MCF 10A (cell line): ENCODE results near the gene VAT1L. TPM values are rescaled to one million over a fixed set of nuclear protein-coding genes. Genes with fewer than 3 reads are reported as not detected.

Source experiments
- BruUV-seq: library from RNA; stranded (reverse); fragments of 400-500 nt; replicated peaks from 2 replicates; lab custom pipeline; 2021; lab: Mats Ljungman, UMichigan
- CTCF ChIA-PET: fragments of 300-600 bp; sonication (Branson Sonifier 250); formaldehyde crosslinking; extraction: SDS; loops from one replicate; lab custom pipeline; 2021; ENCODE audit warnings: antibody characterized with exemption, inconsistent platforms; lab: Yijun Ruan, JAX
- POLR2A ChIA-PET: fragments of 300-600, 350-650 bp; sonication (Branson Sonifier 250); formaldehyde crosslinking; extraction: SDS; loops from one replicate; lab custom pipeline; 2020; ENCODE audit warnings: antibody characterized with exemption, inconsistent platforms; lab: Yijun Ruan, JAX
- DNase-seq: peaks from one replicate; pipeline ENCODE4 v3.0.0-alpha.2; 2018; ENCODE audit not compliant: unreplicated experiment
- H3K27ac Mint-ChIP-seq: one replicate; pipeline ENCODE4 v1.8.0; 2022; ENCODE audit warnings: mild to moderate bottlenecking, low read depth, mixed read lengths; ENCODE audit not compliant: unreplicated experiment
- H3K27me3 Mint-ChIP-seq: one replicate; pipeline ENCODE4 v1.8.0; 2022; ENCODE audit warnings: mixed read lengths; ENCODE audit not compliant: insufficient read depth, unreplicated experiment
- H3K36me3 Mint-ChIP-seq: one replicate; pipeline ENCODE4 v1.8.0; 2022; ENCODE audit warnings: mild to moderate bottlenecking, moderate library complexity, mixed read lengths; ENCODE audit not compliant: insufficient read depth, unreplicated experiment
- H3K4me1 Mint-ChIP-seq: one replicate; pipeline ENCODE4 v1.8.0; 2022; ENCODE audit warnings: mixed read lengths; ENCODE audit not compliant: insufficient read depth, unreplicated experiment
- H3K4me3 Mint-ChIP-seq: one replicate; pipeline ENCODE4 v1.8.0; 2022; ENCODE audit warnings: mild to moderate bottlenecking, moderate library complexity, mixed read lengths; ENCODE audit not compliant: unreplicated experiment
- H3K9me3 Mint-ChIP-seq: one replicate; pipeline ENCODE4 v1.8.0; 2022; ENCODE audit warnings: mixed read lengths; ENCODE audit not compliant: unreplicated experiment
- CTCF ChIP-seq: fragments of 200-600 bp; IDR thresholded peaks from one replicate; pipeline ENCODE4 v1.8.0; 2022; ENCODE audit warnings: antibody characterized with exemption, mild to moderate bottlenecking; ENCODE audit not compliant: unreplicated experiment
- intact Hi-C: fragments of 100-400 bp; cut with micrococcal nuclease; formaldehyde crosslinking; loops from 2 replicates; pipeline ENCODE4 v1.14.1; 2022
- total RNA-seq: library from RNA; stranded (reverse); gene quantifications from 2 replicates; pipeline ENCODE4 v1.2.3, GENCODE V29; 2022

The VAT1L gene
- total RNA-seq, 1 experiment from 2014 or later: 1.1 TPM

- H3K4me1 Mint-ChIP-seq: peaks cover 8% of the 10 kb centered on the region
- no peak overlapping the region for H3K4me3 Mint-ChIP-seq
- no peak overlapping the region for H3K27ac Mint-ChIP-seq
- peaks cover 35% of the 10 kb centered on the region for H3K27me3 Mint-ChIP-seq
- BruUV-seq: no TSS peak
- no peaks in the 10 kb centered on the region for H3K9me3 Mint-ChIP-seq
- no peak for TF ChIP-seq CTCF
- CTCF ChIA-PET: no interaction called here
- POLR2A ChIA-PET: no interaction called here
- no peak for DNase-seq
- H3K36me3 Mint-ChIP-seq: no peaks in the 10 kb centered on the region
- intact Hi-C loops: no loop called here
Observed at GRCh38 chr16:77793417-77793816, 5.1 kb downstream of the VAT1L start.

GRCh38 chr16:77794586-77794985, 6.2 kb downstream of the VAT1L start:
- no peaks in the 10 kb centered on the region for H3K36me3 Mint-ChIP-seq
- POLR2A ChIA-PET: no interaction called here
- H3K9me3 Mint-ChIP-seq: no peaks in the 10 kb centered on the region
- no peak overlapping the region for H3K27ac Mint-ChIP-seq
- CTCF ChIA-PET: interaction anchor here (0.5 kb wide), 1 partner anchor 335 kb away, joined by 3 read pairs; no protein-coding TSS in a partner anchor
- H3K4me3 Mint-ChIP-seq: no peak overlapping the region
- peaks cover 33% of the 10 kb centered on the region for H3K27me3 Mint-ChIP-seq
- TF ChIP-seq CTCF: no peak
- H3K4me1 Mint-ChIP-seq: peaks cover 6% of the 10 kb centered on the region
- peak; percentile 61 for DNase-seq
- BruUV-seq: no TSS peak
- intact Hi-C loops: no loop called here

- H3K36me3 Mint-ChIP-seq: no peaks in the 10 kb centered on the region
- H3K27ac Mint-ChIP-seq: no peak overlapping the region
- no peaks in the 10 kb centered on the region for H3K9me3 Mint-ChIP-seq
- intact Hi-C loops: no loop called here
- BruUV-seq: no TSS peak
- no peak for DNase-seq
- no peak for TF ChIP-seq CTCF
- ChIA-PET POLR2A (interaction anchor here (0.6 kb wide), 1 partner anchor 412 kb away, joined by 4 read pairs; no protein-coding TSS in a partner anchor), CTCF (interaction anchor here (0.7 to 1.3 kb wide), 2 partner anchors 10 to 242 kb away, joined by 5 read pairs; no protein-coding TSS in a partner anchor)
- no peaks in the 10 kb centered on the region for H3K4me1 Mint-ChIP-seq
- peaks cover 12% of the 10 kb centered on the region for H3K27me3 Mint-ChIP-seq
- no peak overlapping the region for H3K4me3 Mint-ChIP-seq
Observed at GRCh38 chr16:77801817-77802216, 13.5 kb downstream of the VAT1L start.

- no peak for DNase-seq
- BruUV-seq: no TSS peak
- Mint-ChIP-seq H3K4me3 (no peak overlapping the region), H3K27me3 (no peaks in the 10 kb centered on the region), H3K9me3 (no peaks in the 10 kb centered on the region), H3K36me3 (no peaks in the 10 kb centered on the region), H3K27ac (no peak overlapping the region), H3K4me1 (no peaks in the 10 kb centered on the region)
- intact Hi-C loops: no loop called here
- CTCF ChIA-PET: no interaction called here
- POLR2A ChIA-PET: interaction anchor here (0.6 kb wide), 1 partner anchor 1584 kb away, joined by 3 read pairs; no protein-coding TSS in a partner anchor
- TF ChIP-seq CTCF: no peak
Observed at GRCh38 chr16:77805398-77805797, 17.0 kb downstream of the VAT1L start.
